Spleen (tissue), 13 donors: ENCODE data around the gene CTAGE6. TPM values are rescaled to one million over a fixed set of nuclear protein-coding genes. Genes with fewer than 3 reads are reported as not detected.
"Not testable (repeated sequence)": the region's sequence is repeated elsewhere in the genome, so short reads cannot be mapped to it uniquely, and the experiment has no call there.

Source experiments
- DNase-seq: peaks from one replicate; pipeline ENCODE4 v3.0.0-alpha.2; 2020
- H3K27ac ChIP-seq, 8 donors: fragments of 200-600 bp; sonication (generic) in 7 of 8; 1 replicate in 4 of 8; 2 replicates in 4 of 8; pipeline versions ENCODE4 v1.5.0 to v1.8.0; 2016 to 2021; ENCODE audit warnings: inconsistent platforms in 4 of 8, mild to moderate bottlenecking in 4 of 8, moderate library complexity in 1 of 8
- H3K27me3 ChIP-seq, 7 donors: fragments of 200-600 bp; sonication (generic) in 6 of 7; replicated peaks in 1 of 7; 1 replicate in 4 of 7; 2 replicates in 3 of 7; pipeline versions ENCODE4 v1.5.0 to v1.8.0; 2016 to 2021; ENCODE audit warnings: inconsistent platforms in 3 of 7, mild to moderate bottlenecking in 1 of 7
- H3K36me3 ChIP-seq, 6 donors: fragments of 200-600 bp; sonication (generic) in 5 of 6; 1 replicate in 4 of 6; 2 replicates in 2 of 6; pipeline versions ENCODE4 v1.5.0 to v1.8.0; 2016 to 2021; ENCODE audit warnings: inconsistent platforms in 2 of 6
- H3K4me1 ChIP-seq, 6 donors: fragments of 200-600 bp; sonication (generic) in 5 of 6; 1 replicate in 3 of 6; 2 replicates in 3 of 6; pipeline versions ENCODE4 v1.5.0 to v1.8.0; 2016 to 2021; ENCODE audit warnings: inconsistent platforms in 3 of 6
- H3K4me3 ChIP-seq, 8 donors: fragments of 200-600 bp; sonication (generic) in 7 of 8; 1 replicate in 4 of 8; 2 replicates in 4 of 8; pipeline versions ENCODE4 v1.5.0 to v1.8.0; 2016 to 2021; ENCODE audit warnings: inconsistent platforms in 4 of 8, mild to moderate bottlenecking in 4 of 8, moderate library complexity in 2 of 8
- H3K9me3 ChIP-seq, 8 donors: fragments of 200-600 bp; sonication (generic) in 7 of 8; 1 replicate in 4 of 8; 2 replicates in 4 of 8; pipeline versions ENCODE4 v1.5.0 to v1.8.0; 2016 to 2021; ENCODE audit warnings: inconsistent platforms in 4 of 8
- WGBS, 5 donors: extraction: QIAGEN DNeasy Blood & Tissue Kit in 3 of 5; methylation state at CpG; one replicate each; pipeline versions ENCODE4 v1.1.5 to v1.1.7; 2013 to 2018; 5-methylcytosine and 5-hydroxymethylcytosine counted together
- intact Hi-C: fragments of 100-400 bp; cut with DNase I; formaldehyde crosslinking; loops from one replicate; pipeline ENCODE4 v1.15.0; 2023; ENCODE audit warnings: low total_unique reads
- long read RNA-seq, 2 donors: transcript quantifications; one replicate each; lab custom pipeline, GENCODE V29; 2026
- polyA plus RNA-seq, 3 donors: library from polyadenylated mRNA; stranded (reverse); fragments of 200-250 nt; gene quantifications; one replicate each; pipeline ENCODE4 v1.2.1, GENCODE V29; 2013
- total RNA-seq, 7 donors: library from RNA; depleted of rRNA in 3 of 7; stranded (reverse); fragments of >200 nt in 3 of 7; fragmentation: NEBNext Ultra II Directional in 4 of 7; extraction: Animal tissue kit (Norgen Biotek cat#: 25700) in 4 of 7; gene quantifications; one replicate each; pipeline versions ENCODE4 v1.1.0 to v1.2.1, GENCODE V29; 2016 to 2021
- donor health status: healthy with polysubstance abuse.
- donor health status: DM: no; HTN: no; CAD: no; lungs with moderate emphysema.
- donor health status: DM: no; HTN: no; CAD: no.
- donor health status: Bipolar disorder and iron deficiency.
- donor health status: healthy.
- donor health status: DM: no; HTN: no; CAD: no.
- donor health status: DM: yes; HTN: yes; CAD: no.

The CTAGE6 gene, protein sequence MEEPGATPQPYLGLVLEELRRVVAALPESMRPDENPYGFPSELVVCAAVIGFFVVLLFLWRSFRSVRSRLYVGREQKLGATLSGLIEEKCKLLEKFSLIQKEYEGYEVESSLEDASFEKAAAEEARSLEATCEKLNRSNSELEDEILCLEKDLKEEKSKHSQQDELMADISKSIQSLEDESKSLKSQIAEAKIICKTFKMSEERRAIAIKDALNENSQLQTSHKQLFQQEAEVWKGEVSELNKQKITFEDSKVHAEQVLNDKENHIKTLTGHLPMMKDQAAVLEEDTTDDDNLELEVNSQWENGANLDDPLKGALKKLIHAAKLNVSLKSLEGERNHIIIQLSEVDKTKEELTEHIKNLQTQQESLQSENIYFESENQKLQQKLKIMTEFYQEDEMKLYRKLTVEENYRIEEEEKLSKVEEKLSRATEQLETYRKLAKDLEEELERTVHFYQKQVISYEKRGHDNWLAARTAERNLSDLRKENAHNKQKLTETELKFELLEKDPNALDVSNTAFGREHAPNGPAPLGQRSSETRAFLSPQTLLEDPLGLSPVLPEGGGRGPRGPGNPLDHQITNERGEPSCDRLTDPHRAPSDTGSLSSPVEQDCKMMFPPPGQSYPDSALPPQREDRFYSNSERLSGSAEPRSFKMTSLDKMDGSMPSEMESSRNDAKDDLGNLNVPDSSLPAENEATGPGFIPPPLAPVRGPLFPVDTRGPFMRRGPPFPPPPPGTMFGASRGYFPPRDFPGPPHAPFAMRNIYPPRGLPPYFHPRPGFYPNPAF
- total RNA-seq (1 to 10 TPM in 3 of 7 donors, under 1 TPM in 3, not detected in 1; 0.46 to 2.6 (median 0.92) TPM), polyA plus RNA-seq (under 1 TPM in 1 of 3 donors, not detected in 2; 0.10 TPM)
- long read RNA-seq, donor 1, result 0 reads
- long read RNA-seq, donor 2, result 0 reads

DNA sequence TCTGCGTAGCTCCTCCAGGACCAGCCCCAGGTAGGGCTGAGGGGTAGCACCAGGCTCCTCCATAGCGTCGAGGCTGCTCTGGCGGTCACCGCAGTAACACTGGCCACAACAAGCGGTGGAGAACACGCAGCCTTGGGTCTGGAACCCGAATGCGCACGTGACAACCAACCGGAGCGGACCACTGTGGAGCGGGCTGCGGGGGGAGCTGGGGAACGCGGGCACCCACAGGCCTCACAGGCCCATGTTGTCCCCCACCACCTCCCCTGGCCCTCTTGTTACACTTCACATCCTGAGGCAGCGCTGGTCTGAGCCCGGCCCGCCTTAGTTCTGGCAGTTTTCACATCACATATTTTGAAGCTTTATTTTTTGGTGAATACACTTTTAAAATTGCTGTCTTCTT lies at the start of gene CTAGE6:
TSS of gene CTAGE6 (minus strand) at position 101 of the 400 bp plus-strand sequence. CDS start at position 63, 38 bp downstream.
- DNase-seq, H3K36me3 ChIP-seq, H3K27me3 ChIP-seq, H3K27ac ChIP-seq, H3K9me3 ChIP-seq, intact Hi-C loops, H3K4me1 ChIP-seq, H3K4me3 ChIP-seq: not testable (repeated sequence)
- WGBS, 5 donors, result 100% methylated on average over 1 of the region's 19 CpGs; no CpG with 5 or more reads in 4 of the 5 donors

DNA sequence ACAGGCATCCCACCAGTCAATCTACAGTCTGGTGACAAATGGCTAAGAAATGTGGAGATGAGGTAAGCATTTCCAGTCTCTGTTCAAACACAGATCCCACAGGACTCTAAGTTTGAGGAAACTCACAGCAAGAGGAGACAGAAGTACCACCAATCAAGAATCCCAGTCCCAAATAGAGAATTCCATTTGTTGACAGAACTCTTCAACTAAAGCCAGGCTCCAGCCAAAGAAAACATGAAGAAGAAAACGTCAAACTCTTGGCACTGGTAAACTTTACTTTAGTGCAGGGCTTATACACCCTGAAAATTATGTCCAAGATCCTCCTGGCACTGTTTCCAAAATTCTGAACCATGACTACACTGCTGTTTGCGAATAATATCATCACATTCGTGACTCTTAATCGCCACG lies 49.2 kb upstream of the CTAGE6 start:
- DNase-seq, H3K36me3 ChIP-seq, H3K4me3 ChIP-seq, intact Hi-C loops, H3K4me1 ChIP-seq, H3K27me3 ChIP-seq, H3K9me3 ChIP-seq, H3K27ac ChIP-seq: not testable (repeated sequence)
- 100% methylated on average over 1 of the region's 5 CpGs; no CpG with 5 or more reads in 4 of the 5 donors for WGBS, 5 donors

DNA sequence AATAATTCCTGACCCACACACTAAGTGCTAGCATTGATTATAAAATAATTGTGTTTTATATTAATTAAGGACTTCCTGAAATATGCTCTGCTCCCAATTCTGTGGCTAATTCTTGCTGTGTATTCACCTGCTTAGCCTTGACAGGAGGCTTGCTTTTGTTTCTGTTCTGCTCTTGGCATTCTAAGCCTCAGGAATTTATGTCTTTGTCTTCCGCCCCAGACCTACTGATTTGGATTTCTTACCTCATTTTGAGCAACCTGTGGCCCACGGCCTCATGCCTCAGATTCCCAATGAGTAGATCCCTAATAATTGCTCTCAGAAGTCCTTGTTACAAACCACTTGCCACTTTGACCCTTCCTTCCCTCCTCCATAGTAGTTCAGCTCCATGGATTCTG lies 40.4 kb upstream of the CTAGE6 start:
- H3K4me3 ChIP-seq, DNase-seq, intact Hi-C loops, H3K27me3 ChIP-seq, H3K9me3 ChIP-seq, H3K27ac ChIP-seq, H3K36me3 ChIP-seq, H3K4me1 ChIP-seq: not testable (repeated sequence)
- 38 to 79% (median 71%) methylated on average over 1 to 2 of the region's 2 CpGs; no CpG with 5 or more reads in 1 of the 5 donors for WGBS, 5 donors

DNA sequence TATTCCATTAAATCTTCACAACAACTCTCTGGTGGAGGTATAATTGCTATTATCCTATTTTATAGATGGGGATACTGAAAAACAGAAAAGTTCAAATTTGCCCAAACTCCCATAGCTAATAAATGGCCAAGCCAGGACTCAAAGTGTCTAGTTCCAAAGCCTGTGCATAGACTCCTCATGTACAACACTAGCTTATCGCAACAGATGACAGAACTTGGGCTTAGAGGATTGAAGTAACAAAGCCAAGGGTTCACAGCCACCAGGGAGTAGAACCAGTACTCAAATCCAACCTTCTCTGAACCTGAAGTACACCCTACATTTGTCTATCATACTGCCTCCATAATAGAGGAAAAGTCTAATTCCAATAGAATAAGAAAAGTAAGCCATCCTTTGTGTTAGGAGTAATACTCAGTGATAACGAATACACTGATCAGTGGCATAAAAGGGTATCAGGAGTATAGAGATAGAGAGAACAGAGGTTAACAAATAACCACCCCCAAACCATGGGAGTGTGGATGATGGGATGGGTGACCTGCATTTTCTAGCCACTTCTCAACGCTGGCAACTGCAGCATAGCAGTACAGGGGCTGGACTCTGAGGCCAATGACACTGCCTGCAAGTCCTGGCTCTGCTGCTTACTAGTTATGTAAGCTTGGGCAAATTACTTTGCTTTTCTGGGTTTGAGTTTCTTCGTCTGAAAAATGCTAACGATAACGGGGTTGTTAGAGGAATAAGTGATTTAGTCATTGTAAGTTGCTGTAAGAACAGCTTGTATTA lies 39.8 kb upstream of the CTAGE6 start:
- H3K9me3 ChIP-seq, H3K36me3 ChIP-seq, H3K4me3 ChIP-seq, H3K4me1 ChIP-seq, H3K27me3 ChIP-seq, intact Hi-C loops, H3K27ac ChIP-seq: not testable (repeated sequence)
- DNase-seq, result peak; percentile 37
- WGBS, 5 donors, result 60 to 97% (median 83%) methylated on average over 1 to 4 of the region's 6 CpGs; no CpG with 5 or more reads in 1 of the 5 donors

DNA sequence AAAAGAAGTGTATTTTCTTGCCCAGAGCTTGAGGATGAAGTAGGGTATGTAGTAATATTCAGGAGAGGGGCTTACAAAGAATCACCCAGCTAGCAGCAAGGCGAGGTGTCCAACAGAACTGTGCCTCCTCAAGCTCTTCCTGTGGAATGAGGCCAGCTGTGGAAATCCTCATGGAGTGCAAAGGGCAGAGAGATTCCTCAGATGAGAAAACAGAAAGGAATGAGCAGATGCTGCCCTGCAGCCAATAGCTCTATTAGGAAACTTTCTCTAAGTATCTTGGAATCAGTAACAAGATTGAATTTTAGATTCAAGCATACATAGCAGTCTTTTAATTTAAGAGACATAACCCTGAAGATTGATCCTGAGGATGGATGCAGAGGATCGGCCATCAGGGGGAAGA lies 38.2 kb upstream of the CTAGE6 start:
- H3K27ac ChIP-seq, DNase-seq, intact Hi-C loops, H3K4me3 ChIP-seq, H3K9me3 ChIP-seq, H3K4me1 ChIP-seq, H3K27me3 ChIP-seq, H3K36me3 ChIP-seq: not testable (repeated sequence)
- WGBS, 5 donors, result no CpG with 5 or more reads among the region's 2 CpGs

DNA sequence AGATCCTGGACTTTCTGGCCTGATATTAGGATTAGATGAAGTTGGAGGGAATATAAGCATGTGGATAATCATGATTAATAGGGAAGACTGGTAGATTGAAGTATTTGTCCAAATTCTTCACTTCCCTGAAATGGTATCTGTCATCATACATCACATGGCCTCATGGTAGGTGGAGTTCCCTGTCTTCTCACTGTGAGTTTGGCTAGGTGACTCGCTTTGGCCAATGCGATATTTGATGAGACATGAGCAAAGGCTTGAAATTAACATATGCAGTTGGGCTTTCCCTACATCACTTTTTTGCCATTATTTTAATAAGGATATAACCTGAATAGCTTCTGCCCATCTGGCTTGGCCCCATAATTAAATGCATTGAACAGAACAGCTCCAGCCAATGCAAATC lies 35.1 kb upstream of the CTAGE6 start:
- H3K9me3 ChIP-seq, H3K27me3 ChIP-seq, H3K4me1 ChIP-seq, intact Hi-C loops, H3K36me3 ChIP-seq, H3K4me3 ChIP-seq, DNase-seq, H3K27ac ChIP-seq: not testable (repeated sequence)
- WGBS, 5 donors, result 93 to 100% (median 96%) methylated on average over 2 of the region's 2 CpGs

DNA sequence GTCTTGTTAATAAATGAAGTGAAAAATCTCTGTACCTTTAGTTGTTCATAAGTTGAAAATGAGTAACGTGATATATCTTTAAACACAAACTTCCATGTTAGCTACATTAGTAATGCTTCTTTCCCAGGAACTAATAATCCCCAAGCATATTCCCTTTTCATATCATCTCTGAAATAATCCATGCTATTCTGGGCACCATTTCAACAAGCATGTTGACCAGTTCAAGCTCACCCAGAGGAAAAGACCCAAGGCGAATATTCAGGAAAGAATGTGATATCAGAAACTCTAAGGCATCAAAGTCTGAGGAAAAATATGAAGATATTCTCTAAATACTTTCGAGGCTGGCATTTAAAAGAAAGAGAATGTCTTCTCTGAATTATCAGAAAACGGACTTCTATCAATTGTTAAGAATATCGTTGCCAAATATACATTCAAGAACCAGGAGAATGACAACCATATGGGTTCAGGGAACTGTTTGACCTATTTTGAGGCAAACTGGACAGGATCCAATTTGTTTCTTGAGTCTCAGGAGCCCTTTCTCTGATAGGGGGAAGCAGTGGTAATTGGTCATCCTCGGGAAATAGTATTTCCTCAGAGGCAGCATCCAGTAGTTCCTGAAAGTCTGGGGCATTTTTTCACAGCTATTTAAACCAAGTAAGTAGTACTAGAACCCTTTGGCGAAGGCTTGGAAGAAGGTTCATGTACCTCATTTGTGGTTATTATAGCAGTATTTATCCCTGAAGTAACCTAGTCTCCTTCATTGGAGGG lies 28.1 kb upstream of the CTAGE6 start:
- H3K27ac ChIP-seq, H3K4me3 ChIP-seq, H3K27me3 ChIP-seq, H3K9me3 ChIP-seq, DNase-seq, H3K36me3 ChIP-seq, intact Hi-C loops, H3K4me1 ChIP-seq: not testable (repeated sequence)
- no CpG with 5 or more reads among the region's 7 CpGs for WGBS, 5 donors

DNA sequence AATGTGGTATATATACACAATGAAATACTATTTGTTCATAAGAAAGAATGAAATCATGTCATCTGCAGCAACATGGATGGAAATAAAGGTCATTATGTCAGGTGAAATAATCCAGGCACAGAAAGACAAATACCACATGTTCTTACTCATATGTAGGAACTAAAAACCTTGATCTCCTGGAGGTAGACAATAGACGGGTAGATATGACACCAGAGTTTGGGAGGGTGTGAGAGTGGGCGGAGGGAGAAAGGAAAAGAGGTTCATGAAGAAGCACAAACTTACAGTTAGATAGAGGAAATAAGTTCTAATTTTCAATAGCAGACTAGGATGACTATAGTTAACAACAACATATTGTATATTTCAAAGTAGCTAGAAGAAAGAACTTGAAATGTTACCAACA lies 22.1 kb upstream of the CTAGE6 start:
- H3K27me3 ChIP-seq, H3K4me3 ChIP-seq, H3K4me1 ChIP-seq, H3K9me3 ChIP-seq, H3K36me3 ChIP-seq, DNase-seq, intact Hi-C loops, H3K27ac ChIP-seq: not testable (repeated sequence)
- 79 to 100% methylated on average over 1 to 2 of the region's 2 CpGs; no CpG with 5 or more reads in 3 of the 5 donors for WGBS, 5 donors

DNA sequence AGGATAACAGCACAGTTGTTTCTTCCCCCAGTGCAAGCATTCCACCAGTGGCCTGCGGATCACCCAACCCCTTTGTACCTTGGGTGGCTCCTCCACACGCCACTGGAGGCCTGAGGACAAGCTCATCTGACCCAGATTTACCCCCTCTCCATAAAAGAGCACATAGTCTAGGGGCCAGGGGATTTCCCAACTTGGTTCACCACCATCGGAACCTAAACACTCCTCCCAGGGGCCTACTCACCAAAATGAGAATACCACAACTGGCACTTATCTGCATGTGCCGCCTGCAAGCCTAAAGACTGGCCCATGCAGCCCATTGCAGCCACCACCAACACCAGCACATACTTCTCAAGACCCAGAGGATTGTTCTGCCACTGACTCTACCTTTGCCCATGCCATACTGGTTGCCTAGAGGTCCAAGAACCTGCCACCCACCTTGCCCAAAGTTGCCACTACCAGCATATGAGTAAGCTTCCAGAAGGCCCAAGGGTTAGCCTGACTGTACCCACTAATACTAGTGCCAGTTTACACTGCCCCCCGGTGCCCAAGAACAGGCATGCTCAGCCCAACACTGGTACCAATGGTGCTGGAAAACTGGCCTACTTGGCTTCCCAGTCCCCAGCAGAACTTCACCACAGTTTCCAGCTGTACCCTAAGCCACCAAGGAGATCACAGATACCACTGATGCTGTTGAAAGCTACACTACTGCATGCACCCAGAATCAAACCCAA lies 15.4 kb upstream of the CTAGE6 start:
- H3K4me3 ChIP-seq, intact Hi-C loops, H3K36me3 ChIP-seq, H3K27ac ChIP-seq, H3K4me1 ChIP-seq, H3K9me3 ChIP-seq, DNase-seq, H3K27me3 ChIP-seq: not testable (repeated sequence)
- WGBS, 5 donors, result 77 to 100% (median 92%) methylated on average over 1 to 2 of the region's 5 CpGs; no CpG with 5 or more reads in 2 of the 5 donors
